Measurements from ENCODE around the gene PTPRG.

Gene PTPRG

DNA sequence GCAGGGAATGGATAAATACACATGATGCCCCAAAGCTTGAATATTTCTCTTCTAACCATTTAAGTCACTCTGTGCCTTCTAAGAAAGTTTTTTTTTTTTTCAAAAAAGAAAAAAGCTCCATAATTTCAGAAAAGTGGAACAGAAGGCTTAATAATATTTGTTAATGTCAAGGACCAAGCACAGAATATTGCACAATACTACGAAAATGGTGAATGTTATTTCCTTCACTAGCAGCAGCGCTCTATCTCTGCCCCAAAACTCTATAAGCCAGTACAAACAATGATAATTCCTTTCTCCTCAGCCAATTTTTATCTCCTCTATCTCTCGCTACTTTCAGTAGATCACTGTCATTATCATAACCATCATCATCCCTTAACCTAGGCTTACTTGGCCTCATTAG, 739.2 kb downstream of the PTPRG start:
- TF ChIP-seq, protein P1, sequence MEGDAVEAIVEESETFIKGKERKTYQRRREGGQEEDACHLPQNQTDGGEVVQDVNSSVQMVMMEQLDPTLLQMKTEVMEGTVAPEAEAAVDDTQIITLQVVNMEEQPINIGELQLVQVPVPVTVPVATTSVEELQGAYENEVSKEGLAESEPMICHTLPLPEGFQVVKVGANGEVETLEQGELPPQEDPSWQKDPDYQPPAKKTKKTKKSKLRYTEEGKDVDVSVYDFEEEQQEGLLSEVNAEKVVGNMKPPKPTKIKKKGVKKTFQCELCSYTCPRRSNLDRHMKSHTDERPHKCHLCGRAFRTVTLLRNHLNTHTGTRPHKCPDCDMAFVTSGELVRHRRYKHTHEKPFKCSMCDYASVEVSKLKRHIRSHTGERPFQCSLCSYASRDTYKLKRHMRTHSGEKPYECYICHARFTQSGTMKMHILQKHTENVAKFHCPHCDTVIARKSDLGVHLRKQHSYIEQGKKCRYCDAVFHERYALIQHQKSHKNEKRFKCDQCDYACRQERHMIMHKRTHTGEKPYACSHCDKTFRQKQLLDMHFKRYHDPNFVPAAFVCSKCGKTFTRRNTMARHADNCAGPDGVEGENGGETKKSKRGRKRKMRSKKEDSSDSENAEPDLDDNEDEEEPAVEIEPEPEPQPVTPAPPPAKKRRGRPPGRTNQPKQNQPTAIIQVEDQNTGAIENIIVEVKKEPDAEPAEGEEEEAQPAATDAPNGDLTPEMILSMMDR (conservative IDR thresholded peaks at IDR 0.05; ENCODE audit: control insufficient read depth, insufficient read depth, low read depth, low read length), result no peak
- no peak overlapping the region for H3K4me3 ChIP-seq (ENCODE audit: control insufficient read depth, low read depth, low read length)
- DNase-seq (ENCODE audit: low read depth), result no peak

DNA sequence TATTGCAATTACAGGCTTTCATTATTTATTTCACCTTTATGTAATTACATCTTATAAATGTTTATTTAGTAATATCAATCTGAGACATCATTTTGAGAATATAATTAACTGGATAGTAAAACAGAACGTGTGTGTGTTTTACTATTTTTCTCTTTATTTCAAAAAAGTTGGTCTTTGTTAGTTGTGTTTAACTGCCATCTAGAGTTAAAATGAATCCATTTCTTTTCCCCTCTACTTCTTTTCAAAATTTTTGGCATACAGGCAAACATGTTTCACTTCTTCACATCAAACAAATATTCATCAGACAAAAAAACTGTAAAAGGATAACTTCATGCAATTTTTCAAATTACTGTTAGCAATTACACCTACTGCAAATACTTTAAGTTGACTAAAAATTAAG, 750.8 kb downstream of the PTPRG start:
- H3K4me3 ChIP-seq (ENCODE audit: control insufficient read depth, low read depth, low read length), result no peak overlapping the region
- DNase-seq (ENCODE audit: low read depth), result no peak
- TF ChIP-seq, protein P1 (conservative IDR thresholded peaks at IDR 0.05; ENCODE audit: control insufficient read depth, insufficient read depth, low read depth, low read length), result no peak

DNA sequence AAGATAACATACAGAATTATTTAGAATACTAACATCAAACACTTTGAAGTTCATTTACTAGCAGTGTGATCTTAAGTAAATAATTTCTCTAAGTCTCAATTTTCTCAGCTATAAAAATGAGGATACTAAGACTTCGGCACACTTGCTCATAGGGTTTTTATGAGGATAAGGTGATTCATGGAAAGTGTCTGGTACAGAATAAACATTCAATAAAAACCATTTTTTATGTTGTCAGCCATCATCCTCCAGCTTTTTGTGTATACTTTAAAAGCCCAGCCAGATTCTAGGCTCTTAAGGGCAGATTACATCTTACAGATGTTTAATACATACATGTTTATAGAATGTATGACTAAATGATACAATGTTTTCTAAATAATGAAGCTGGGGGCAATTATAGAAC, 755.2 kb downstream of the PTPRG start:
- TF ChIP-seq, protein P1 (conservative IDR thresholded peaks at IDR 0.05; ENCODE audit: control insufficient read depth, insufficient read depth, low read depth, low read length), result no peak
- DNase-seq (ENCODE audit: low read depth), result no peak
- no peak overlapping the region for H3K4me3 ChIP-seq (ENCODE audit: control insufficient read depth, low read depth, low read length)

DNA sequence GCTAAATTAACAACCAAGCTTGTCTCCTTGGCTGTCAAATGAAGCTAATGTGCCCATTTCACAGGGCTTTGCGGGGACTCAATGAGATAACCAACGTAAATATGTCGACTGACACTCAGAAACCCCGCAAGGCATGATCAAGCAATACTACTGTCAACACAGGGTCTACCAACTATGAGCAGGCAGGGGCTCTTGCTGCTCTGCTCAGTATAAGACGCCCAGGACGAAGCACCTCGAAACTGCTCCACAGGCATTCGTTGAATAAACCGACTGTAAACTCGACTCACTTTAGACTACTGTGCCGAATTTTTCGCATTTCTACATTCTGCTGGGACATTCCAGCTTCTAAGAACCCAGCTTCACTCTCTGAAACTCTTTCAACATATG, 757.0 kb downstream of the PTPRG start:
- DNase-seq (ENCODE audit: low read depth), result no peak
- H3K4me3 ChIP-seq (ENCODE audit: control insufficient read depth, low read depth, low read length), result peak overlapping the region; percentile 82
- TF ChIP-seq, protein P1 (conservative IDR thresholded peaks at IDR 0.05; ENCODE audit: control insufficient read depth, insufficient read depth, low read depth, low read length), result no peak

DNA sequence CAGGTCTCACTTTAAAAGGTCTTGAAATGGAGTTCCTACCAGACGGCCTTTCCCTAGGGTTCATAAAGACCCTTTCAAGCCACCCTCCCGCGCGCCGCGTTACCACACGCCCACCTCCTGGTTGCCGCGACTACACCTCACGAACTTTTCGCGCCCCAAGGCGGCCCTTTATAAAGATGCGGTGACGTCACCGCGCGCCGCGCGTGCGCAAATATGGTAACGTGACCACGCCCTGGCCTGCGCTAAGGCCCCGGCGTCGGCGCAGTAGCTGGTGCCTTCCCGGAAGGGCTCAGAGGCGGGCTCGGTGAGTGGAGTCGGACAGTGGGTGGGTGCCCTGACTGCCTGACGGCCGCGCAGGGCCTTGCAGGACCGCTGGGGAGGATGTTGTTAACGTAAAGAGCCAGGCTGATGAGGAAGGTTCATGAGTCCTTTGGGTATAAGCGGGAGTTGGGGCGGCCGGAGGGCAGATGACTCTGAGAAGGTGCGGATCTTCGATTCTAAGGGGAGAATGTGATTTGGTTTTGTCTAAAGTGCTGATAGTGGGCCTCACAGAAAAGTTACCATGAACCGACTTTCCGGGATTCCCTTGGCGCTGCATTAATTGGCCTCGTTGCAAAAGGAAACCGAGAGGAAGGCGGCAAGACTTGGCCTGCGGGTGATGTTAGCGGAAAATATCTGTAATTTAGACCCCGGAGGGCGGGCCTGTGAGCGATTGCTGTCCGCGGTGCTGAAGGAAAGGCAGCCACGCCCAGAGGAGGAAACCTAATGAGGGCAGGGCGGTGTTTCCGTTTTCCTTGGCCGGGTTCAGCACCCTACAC, 757.6 kb downstream of the PTPRG start:
- peak; percentile 82 for DNase-seq (ENCODE audit: low read depth)
- TF ChIP-seq, protein P1 (conservative IDR thresholded peaks at IDR 0.05; ENCODE audit: control insufficient read depth, insufficient read depth, low read depth, low read length), result no peak
- peak overlapping the region; percentile 82 for H3K4me3 ChIP-seq (ENCODE audit: control insufficient read depth, low read depth, low read length)

DNA sequence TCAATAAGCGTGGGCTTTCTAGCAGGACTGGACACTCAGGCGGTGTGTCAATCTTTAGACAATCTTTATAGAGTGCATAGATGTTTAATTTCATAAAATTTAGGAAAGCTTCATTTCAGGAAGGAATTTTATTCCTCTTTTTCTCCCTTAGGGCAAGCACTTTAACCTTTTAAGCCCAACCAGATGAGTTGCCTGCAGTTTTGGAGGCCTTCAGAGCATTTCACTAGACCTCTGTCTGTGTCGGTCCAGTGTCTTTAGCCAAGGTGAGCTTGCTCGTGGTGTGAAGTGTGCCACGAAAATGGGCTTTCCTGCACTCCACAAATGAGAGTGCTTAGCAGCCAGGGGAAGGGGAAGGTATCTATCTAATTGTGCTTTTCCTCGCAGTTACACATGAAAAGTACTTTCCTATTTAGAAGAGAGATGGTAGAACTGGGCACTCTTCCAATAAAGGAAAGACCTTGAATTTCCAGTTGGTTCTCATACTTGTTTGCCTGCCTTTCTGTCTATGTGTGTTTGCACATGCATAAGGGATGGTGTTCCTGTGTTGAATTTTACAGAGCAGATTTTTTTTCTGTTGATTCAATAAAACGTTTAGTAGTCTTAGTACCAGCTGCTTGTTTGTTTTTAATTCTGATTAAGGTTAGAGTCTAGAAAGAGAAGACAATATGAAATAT, 758.3 kb downstream of the PTPRG start:
- DNase-seq (ENCODE audit: low read depth), result no peak
- TF ChIP-seq, protein P1 (conservative IDR thresholded peaks at IDR 0.05; ENCODE audit: control insufficient read depth, insufficient read depth, low read depth, low read length), result no peak
- H3K4me3 ChIP-seq (ENCODE audit: control insufficient read depth, low read depth, low read length), result peak overlapping the region; percentile 82
